Measurements from ENCODE around the gene DCAF17. TPM values are rescaled to one million over a fixed set of nuclear protein-coding genes. Genes with fewer than 3 reads are reported as not detected.

The DCAF17 gene
- total RNA-seq, 2 experiments from 2014 or later, result 13.0 to 14.3 TPM

DNA sequence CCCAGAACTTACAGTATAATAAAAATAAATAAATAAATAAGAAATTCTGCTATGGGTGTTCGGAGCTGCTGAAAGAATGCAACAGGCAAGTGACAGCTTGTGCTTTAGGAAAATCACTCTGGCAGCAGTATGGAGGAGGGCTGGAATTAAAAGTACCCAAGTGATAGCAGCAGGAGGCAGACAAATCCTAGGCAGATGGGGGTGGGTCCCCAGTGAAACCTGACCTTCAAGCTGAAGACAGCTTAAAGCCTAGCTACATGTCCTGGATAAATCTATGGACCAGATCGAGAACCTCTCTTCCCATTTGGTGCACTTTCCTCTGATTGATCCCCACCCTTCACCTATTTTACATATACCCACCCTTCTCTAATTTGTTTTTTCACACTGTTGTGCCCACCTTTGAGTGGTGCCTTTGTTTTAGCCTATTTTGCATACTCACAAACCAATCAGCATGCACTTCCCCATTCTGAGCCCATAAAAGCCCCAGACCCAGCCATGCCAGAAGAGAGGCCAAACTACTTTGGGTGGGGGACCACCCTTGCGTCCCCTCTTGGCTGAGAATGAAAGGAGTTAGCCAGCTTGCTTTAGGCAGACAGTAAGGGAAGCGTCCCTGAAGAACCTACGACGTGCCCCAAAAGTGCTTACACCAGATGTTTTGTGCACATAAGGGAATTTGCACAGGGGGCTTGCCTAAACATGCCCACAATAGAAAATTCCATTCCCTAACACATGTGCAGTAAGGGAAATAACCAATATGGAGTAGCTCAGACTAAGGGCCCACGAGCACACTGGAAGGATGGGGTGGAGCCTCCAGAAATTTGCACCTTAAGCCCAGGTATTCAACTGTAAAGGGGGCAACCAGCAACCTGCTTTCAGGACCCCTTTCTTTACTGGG is 3.3 kb upstream of the DCAF17 start:
- Histone ChIP-seq H3K27ac (ENCODE audit: low read depth in 1 of 2, low read length in 2 of 2) (no peak overlapping the region), H3K9me3 (ENCODE audit: control insufficient read depth in 1 of 2, insufficient read depth in 1 of 2, low read length in 2 of 2) (no peaks in the 10 kb centered on the region), H3K4me1 (ENCODE audit: insufficient read depth, low read length) (peaks cover 10% of the 10 kb centered on the region), H3K27me3 (ENCODE audit: control insufficient read depth in 1 of 2, insufficient read depth in 2 of 2, low read length in 2 of 2) (no peaks in the 10 kb centered on the region), H3K4me3 (ENCODE audit: low read length) (no peak overlapping the region), H3K36me3 (ENCODE audit: insufficient read depth, low read length) (no peaks in the 10 kb centered on the region)
- H3K9me3 Mint-ChIP-seq, result no peaks in the 10 kb centered on the region
- CTCF ChIA-PET, result interaction anchor here (1.4 to 6.3 kb wide), 2 partner anchors 14 to 501 kb away, joined by 5 to 43 read pairs; partner anchors contain the start of gene GORASP2
- H3K36me3 Mint-ChIP-seq (ENCODE audit: low read depth), result peaks cover 24% of the 10 kb centered on the region
- H3K4me3 Mint-ChIP-seq, result no peak overlapping the region
- no peak overlapping the region for H3K27ac Mint-ChIP-seq
- ATAC-seq (ENCODE audit: poor library complexity) (no peak), DNase-seq (no peak)
- intact Hi-C loops (cut with DNase I, micrococcal nuclease), result loop anchor here in 1 of 2 experiments (5.0 to 10.0 kb wide), 5 partner anchors 257 to 1736 kb away; partner anchors contain the start of genes CFAP210, DYNC1I2, HAT1 and PDK1
- POLR2A ChIA-PET, result interaction anchor here (5.1 kb wide), 1 partner anchor 502 kb away, joined by 36 read pairs; the partner anchor contains the start of gene GORASP2
- no peak for TF ChIP-seq CTCF (IDR thresholded peaks at IDR 0.05)
- H3K4me1 Mint-ChIP-seq (ENCODE audit: low read depth), result peaks cover 37% of the 10 kb centered on the region
- no peaks in the 10 kb centered on the region for H3K27me3 Mint-ChIP-seq

- Mint-ChIP-seq H3K4me1 (ENCODE audit: low read depth) (peaks cover 43% of the 10 kb centered on the region), H3K27ac (no peak overlapping the region), H3K4me3 (peak overlapping the region; percentile 62), H3K36me3 (ENCODE audit: low read depth) (peaks cover 34% of the 10 kb centered on the region), H3K27me3 (no peaks in the 10 kb centered on the region), H3K9me3 (no peaks in the 10 kb centered on the region)
- no peak for ATAC-seq (ENCODE audit: poor library complexity)
- intact Hi-C loops (cut with DNase I, micrococcal nuclease), result loop anchor here in 1 of 2 experiments (2.0 to 10.0 kb wide), 6 partner anchors 256 to 1737 kb away; partner anchors contain the start of genes CFAP210, DYNC1I2, GORASP2 and HAT1
- CTCF ChIA-PET, result interaction anchor here (1.4 to 6.3 kb wide), 2 partner anchors 15 to 502 kb away, joined by 5 to 43 read pairs; partner anchors contain the start of gene GORASP2
- Histone ChIP-seq H3K36me3 (ENCODE audit: insufficient read depth, low read length) (no peaks in the 10 kb centered on the region), H3K4me1 (ENCODE audit: insufficient read depth, low read length) (peaks cover 10% of the 10 kb centered on the region), H3K27me3 (ENCODE audit: control insufficient read depth in 1 of 2, insufficient read depth in 2 of 2, low read length in 2 of 2) (no peaks in the 10 kb centered on the region), H3K27ac (ENCODE audit: low read depth in 1 of 2, low read length in 2 of 2) (no peak overlapping the region), H3K4me3 (ENCODE audit: low read length) (no peak overlapping the region), H3K9me3 (ENCODE audit: control insufficient read depth in 1 of 2, insufficient read depth in 1 of 2, low read length in 2 of 2) (no peaks in the 10 kb centered on the region)
- POLR2A ChIA-PET, result interaction anchor here (5.1 kb wide), 1 partner anchor 502 kb away, joined by 36 read pairs; the partner anchor contains the start of gene GORASP2
- TF ChIP-seq CTCF (IDR thresholded peaks at IDR 0.05), result no peak
- peak in 1 of 14 experiments; percentile 17 for DNase-seq
Measured at GRCh38 chr2:171431677-171432167, 2.3 kb upstream of the DCAF17 start.

GRCh38 chr2:171432206-171432968 is 1.6 kb upstream of the DCAF17 start:
- Histone ChIP-seq H3K4me3 (ENCODE audit: low read length) (no peak overlapping the region), H3K27me3 (ENCODE audit: control insufficient read depth in 1 of 2, insufficient read depth in 2 of 2, low read length in 2 of 2) (no peaks in the 10 kb centered on the region), H3K9me3 (ENCODE audit: control insufficient read depth in 1 of 2, insufficient read depth in 1 of 2, low read length in 2 of 2) (no peaks in the 10 kb centered on the region), H3K36me3 (ENCODE audit: insufficient read depth, low read length) (peaks cover 6% of the 10 kb centered on the region), H3K4me1 (ENCODE audit: insufficient read depth, low read length) (peaks cover 10% of the 10 kb centered on the region), H3K27ac (ENCODE audit: low read depth in 1 of 2, low read length in 2 of 2) (no peak overlapping the region)
- ATAC-seq (ENCODE audit: poor library complexity) (no peak), DNase-seq (no peak)
- Mint-ChIP-seq H3K27me3 (no peaks in the 10 kb centered on the region), H3K27ac (peak overlapping the region; percentile 88), H3K4me1 (ENCODE audit: low read depth) (peaks cover 46% of the 10 kb centered on the region), H3K36me3 (ENCODE audit: low read depth) (peaks cover 40% of the 10 kb centered on the region), H3K9me3 (no peaks in the 10 kb centered on the region), H3K4me3 (peak overlapping the region; percentile 94)
- TF ChIP-seq CTCF (IDR thresholded peaks at IDR 0.05), result no peak
- intact Hi-C loops (cut with DNase I, micrococcal nuclease), result loop anchor here in 1 of 2 experiments (2.0 to 10.0 kb wide), 6 partner anchors 255 to 1738 kb away; partner anchors contain the start of genes CFAP210, DYNC1I2, GORASP2 and HAT1
- CTCF ChIA-PET, result interaction anchor here (1.6 to 6.3 kb wide), 2 partner anchors 274 to 503 kb away, joined by 3 to 43 read pairs; partner anchors contain the start of gene GORASP2
- POLR2A ChIA-PET, result interaction anchor here (0.7 to 5.1 kb wide), 2 partner anchors 211 to 503 kb away, joined by 3 to 36 read pairs; partner anchors contain the start of gene GORASP2

Data from CD4-positive, alpha-beta T cell (primary cell).